ENCODE results near the gene NKAIN4. TPM values are rescaled to one million over a fixed set of nuclear protein-coding genes. Genes with fewer than 3 reads are reported as not detected.

The NKAIN4 gene
- total and polyA plus RNA-seq, 7 experiments from 2014 or later, result not detected

GRCh38 chr20:63234693-63235398 is 19.4 kb downstream of the NKAIN4 start:
- POLR2A ChIA-PET, result no interaction called here
- peaks cover 17 to 31% (median 25%) of the 10 kb centered on the region in 5 donors for H3K27me3 Mint-ChIP-seq
- DNase-seq (peak in 4 of 9 donors; percentile 18 to 37 (median 32)), ATAC-seq (no peak)
- H3K27me3 ChIP-seq (ENCODE audit: control insufficient read depth in 2 of 2, insufficient read depth in 2 of 2, low read length in 2 of 2), result no peaks in the 10 kb centered on the region
- no peaks in the 10 kb centered on the region for H3K36me3 ChIP-seq (ENCODE audit: control insufficient read depth in 2 of 3, insufficient read depth in 3 of 3, low read length in 3 of 3)
- peak overlapping the region in 4 of 9 donors; percentile 28 to 79 (median 66) for H3K27ac Mint-ChIP-seq
- H3K4me1 ChIP-seq (ENCODE audit: control insufficient read depth in 2 of 2, insufficient read depth in 2 of 2, low read length in 2 of 2), result peaks cover 0 to 4% of the 10 kb centered on the region in 2 donors
- no peaks in the 10 kb centered on the region for H3K36me3 Mint-ChIP-seq
- no peak overlapping the region for H3K27ac ChIP-seq (ENCODE audit: low read depth, low read length)
- peaks cover 0 to 13% (median 5%) of the 10 kb centered on the region in 7 donors for H3K4me1 Mint-ChIP-seq
- H3K4me3 Mint-ChIP-seq, result peak overlapping the region in 4 of 10 donors; percentile 38 to 71 (median 56)
- CTCF ChIA-PET, result interaction anchor here (3.8 kb wide), 1 partner anchor 11 kb away, joined by 31 read pairs; no protein-coding TSS in a partner anchor
- H3K9me3 ChIP-seq (ENCODE audit: control insufficient read depth in 2 of 3, low read length in 3 of 3), result no peaks in the 10 kb centered on the region
- H3K4me3 ChIP-seq (ENCODE audit: low read length), result no peak overlapping the region
- intact Hi-C loops (cut with micrococcal nuclease), result no loop called here
- no peaks in the 10 kb centered on the region for H3K9me3 Mint-ChIP-seq

DNA sequence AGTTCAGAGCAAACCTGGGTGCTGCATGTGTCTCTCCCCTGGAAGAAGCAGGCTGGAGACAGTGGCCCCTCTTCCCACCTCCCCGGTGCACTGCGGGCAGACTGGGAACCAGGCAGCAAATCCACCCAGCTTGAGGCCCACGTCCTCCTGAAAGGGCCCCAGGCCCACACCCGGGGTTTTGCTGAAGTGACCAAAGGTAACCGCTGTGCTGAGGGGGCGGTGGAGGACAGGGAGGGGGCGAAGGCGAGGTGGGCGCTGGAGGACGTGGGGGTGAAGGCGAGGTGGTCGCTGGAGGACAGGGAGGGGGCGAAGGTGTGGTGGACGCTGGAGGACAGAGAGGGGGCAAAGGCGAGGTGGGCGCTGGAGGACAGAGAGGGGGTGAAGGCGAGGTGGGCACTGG is 20.3 kb downstream of the NKAIN4 start:
- POLR2A ChIA-PET, result no interaction called here
- Histone ChIP-seq H3K9me3 (ENCODE audit: control insufficient read depth in 2 of 3, low read length in 3 of 3) (no peaks in the 10 kb centered on the region), H3K27ac (ENCODE audit: low read depth, low read length) (no peak overlapping the region), H3K4me1 (ENCODE audit: control insufficient read depth in 2 of 2, insufficient read depth in 2 of 2, low read length in 2 of 2) (peaks cover 0 to 4% of the 10 kb centered on the region in 2 donors), H3K4me3 (ENCODE audit: low read length) (no peak overlapping the region), H3K36me3 (ENCODE audit: control insufficient read depth in 2 of 3, insufficient read depth in 3 of 3, low read length in 3 of 3) (no peaks in the 10 kb centered on the region), H3K27me3 (ENCODE audit: control insufficient read depth in 2 of 2, insufficient read depth in 2 of 2, low read length in 2 of 2) (no peaks in the 10 kb centered on the region)
- DNase-seq, result no peak
- Mint-ChIP-seq H3K4me3 (no peak overlapping the region), H3K27me3 (peaks cover 25 to 40% (median 35%) of the 10 kb centered on the region in 5 donors), H3K4me1 (peaks cover 0 to 13% (median 5%) of the 10 kb centered on the region in 7 donors), H3K9me3 (no peaks in the 10 kb centered on the region), H3K27ac (no peak overlapping the region), H3K36me3 (no peaks in the 10 kb centered on the region)
- CTCF ChIA-PET, result interaction anchor here (3.8 kb wide), 1 partner anchor 10 kb away, joined by 31 read pairs; no protein-coding TSS in a partner anchor
- intact Hi-C loops (cut with micrococcal nuclease), result no loop called here
- ATAC-seq, result no peak

DNA sequence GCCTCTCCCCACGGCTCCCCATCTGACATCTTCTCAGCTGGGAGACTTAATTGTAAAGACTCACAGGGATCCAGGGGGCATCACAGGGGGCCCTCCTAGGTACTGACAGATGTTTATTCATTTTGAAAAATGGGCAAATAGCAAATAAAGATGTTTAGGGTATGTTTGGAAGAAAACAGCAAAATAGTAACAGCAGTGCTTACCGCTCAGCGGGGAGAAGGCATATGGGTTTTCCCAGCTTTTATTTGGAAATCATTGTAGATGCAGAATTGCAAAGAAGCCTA is 21.3 kb downstream of the NKAIN4 start:
- Mint-ChIP-seq H3K4me1 (peaks cover 0 to 13% (median 5%) of the 10 kb centered on the region in 7 donors), H3K27me3 (peaks cover 25 to 41% (median 39%) of the 10 kb centered on the region in 5 donors), H3K4me3 (no peak overlapping the region), H3K9me3 (no peaks in the 10 kb centered on the region), H3K27ac (no peak overlapping the region), H3K36me3 (no peaks in the 10 kb centered on the region)
- ChIA-PET CTCF (interaction anchor here (3.8 kb wide), 1 partner anchor 9 kb away, joined by 31 read pairs; no protein-coding TSS in a partner anchor), POLR2A (no interaction called here)
- no peaks in the 10 kb centered on the region for H3K36me3 ChIP-seq (ENCODE audit: control insufficient read depth in 2 of 3, insufficient read depth in 3 of 3, low read length in 3 of 3)
- H3K4me1 ChIP-seq (ENCODE audit: control insufficient read depth in 2 of 2, insufficient read depth in 2 of 2, low read length in 2 of 2), result peaks cover 0 to 4% of the 10 kb centered on the region in 2 donors
- no peak for ATAC-seq
- H3K4me3 ChIP-seq (ENCODE audit: low read length), result no peak overlapping the region
- no peaks in the 10 kb centered on the region for H3K27me3 ChIP-seq (ENCODE audit: control insufficient read depth in 2 of 2, insufficient read depth in 2 of 2, low read length in 2 of 2)
- no peaks in the 10 kb centered on the region for H3K9me3 ChIP-seq (ENCODE audit: control insufficient read depth in 2 of 3, low read length in 3 of 3)
- intact Hi-C loops (cut with micrococcal nuclease), result no loop called here
- H3K27ac ChIP-seq (ENCODE audit: low read depth, low read length), result no peak overlapping the region
- no peak for DNase-seq

- H3K36me3 ChIP-seq (ENCODE audit: control insufficient read depth in 2 of 3, insufficient read depth in 3 of 3, low read length in 3 of 3), result no peaks in the 10 kb centered on the region
- no peaks in the 10 kb centered on the region for H3K27me3 ChIP-seq (ENCODE audit: control insufficient read depth in 2 of 2, insufficient read depth in 2 of 2, low read length in 2 of 2)
- H3K9me3 Mint-ChIP-seq, result no peaks in the 10 kb centered on the region
- DNase-seq (no peak), ATAC-seq (no peak)
- peaks cover 25 to 41% (median 40%) of the 10 kb centered on the region in 5 donors for H3K27me3 Mint-ChIP-seq
- H3K9me3 ChIP-seq (ENCODE audit: control insufficient read depth in 2 of 3, low read length in 3 of 3), result no peaks in the 10 kb centered on the region
- no peak overlapping the region for H3K4me3 ChIP-seq (ENCODE audit: low read length)
- H3K4me3 Mint-ChIP-seq, result no peak overlapping the region
- H3K4me1 ChIP-seq (ENCODE audit: control insufficient read depth in 2 of 2, insufficient read depth in 2 of 2, low read length in 2 of 2), result peaks cover 0 to 4% of the 10 kb centered on the region in 2 donors
- ChIA-PET POLR2A (no interaction called here), CTCF (interaction anchor here (3.8 kb wide), 1 partner anchor 9 kb away, joined by 31 read pairs; no protein-coding TSS in a partner anchor)
- no peak overlapping the region for H3K27ac ChIP-seq (ENCODE audit: low read depth, low read length)
- no peaks in the 10 kb centered on the region for H3K36me3 Mint-ChIP-seq
- intact Hi-C loops (cut with micrococcal nuclease), result no loop called here
- H3K27ac Mint-ChIP-seq, result no peak overlapping the region
- peaks cover 0 to 13% (median 5%) of the 10 kb centered on the region in 7 donors for H3K4me1 Mint-ChIP-seq
These were observed 21.8 kb downstream of the NKAIN4 start for GRCh38 chr20:63232235-63233060.

GRCh38 chr20:63230800-63231268 is 23.4 kb downstream of the NKAIN4 start:
- Histone ChIP-seq H3K4me3 (ENCODE audit: low read length) (no peak overlapping the region), H3K9me3 (ENCODE audit: control insufficient read depth in 2 of 3, low read length in 3 of 3) (no peaks in the 10 kb centered on the region), H3K4me1 (ENCODE audit: control insufficient read depth in 2 of 2, insufficient read depth in 2 of 2, low read length in 2 of 2) (peaks cover 0 to 4% of the 10 kb centered on the region in 2 donors), H3K36me3 (ENCODE audit: control insufficient read depth in 2 of 3, insufficient read depth in 3 of 3, low read length in 3 of 3) (no peaks in the 10 kb centered on the region), H3K27me3 (ENCODE audit: control insufficient read depth in 2 of 2, insufficient read depth in 2 of 2, low read length in 2 of 2) (no peaks in the 10 kb centered on the region), H3K27ac (ENCODE audit: low read depth, low read length) (no peak overlapping the region)
- H3K27ac Mint-ChIP-seq, result peak overlapping the region in 2 of 9 donors; percentile 6 to 42
- ChIA-PET POLR2A (no interaction called here), CTCF (interaction anchor here (0.7 kb wide), 1 partner anchor 358 kb away, joined by 3 read pairs; no protein-coding TSS in a partner anchor)
- ATAC-seq (peak; percentile 27), DNase-seq (no peak)
- H3K9me3 Mint-ChIP-seq, result no peaks in the 10 kb centered on the region
- peaks cover 25 to 44% (median 40%) of the 10 kb centered on the region in 5 donors for H3K27me3 Mint-ChIP-seq
- H3K4me3 Mint-ChIP-seq, result no peak overlapping the region
- no peaks in the 10 kb centered on the region for H3K36me3 Mint-ChIP-seq
- H3K4me1 Mint-ChIP-seq, result peaks cover 0 to 13% (median 5%) of the 10 kb centered on the region in 7 donors
- intact Hi-C loops (cut with micrococcal nuclease), result no loop called here

DNA sequence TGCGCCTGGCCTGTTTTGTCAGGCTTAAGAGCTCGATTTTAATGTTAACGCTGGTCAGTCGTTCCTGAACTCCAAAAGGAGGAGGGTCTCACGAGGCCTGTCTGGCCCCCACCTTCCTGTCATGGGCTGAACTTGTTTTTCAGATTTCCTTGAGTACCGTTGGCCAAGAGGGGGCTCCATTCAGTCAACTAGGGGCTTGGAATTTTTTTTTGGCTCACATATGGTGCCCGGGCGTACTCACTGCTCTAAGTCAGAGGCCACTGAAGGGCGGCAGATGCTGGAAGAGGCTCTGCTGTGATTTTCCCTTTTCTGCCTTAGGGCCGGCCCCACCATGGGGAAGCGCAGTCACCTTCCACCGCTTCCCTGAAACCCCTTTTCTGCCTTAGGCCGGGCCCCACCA is 25.5 kb downstream of the NKAIN4 start:
- POLR2A ChIA-PET, result no interaction called here
- no peaks in the 10 kb centered on the region for H3K4me1 ChIP-seq (ENCODE audit: control insufficient read depth in 2 of 2, insufficient read depth in 2 of 2, low read length in 2 of 2)
- CTCF ChIA-PET, result no interaction called here

More for the DNA sequence above, 25.5 kb downstream of the NKAIN4 start:
- no peak overlapping the region for H3K4me3 ChIP-seq (ENCODE audit: low read length)
- DNase-seq (no peak), ATAC-seq (no peak)
- no peaks in the 10 kb centered on the region for H3K27me3 ChIP-seq (ENCODE audit: control insufficient read depth in 2 of 2, insufficient read depth in 2 of 2, low read length in 2 of 2)
- H3K27ac ChIP-seq (ENCODE audit: low read depth, low read length), result no peak overlapping the region
- peaks cover 0 to 4% (median 0%) of the 10 kb centered on the region in 7 donors for H3K4me1 Mint-ChIP-seq
- H3K4me3 Mint-ChIP-seq, result no peak overlapping the region
- H3K9me3 ChIP-seq (ENCODE audit: control insufficient read depth in 2 of 3, low read length in 3 of 3), result no peaks in the 10 kb centered on the region
- peaks cover 25 to 44% (median 39%) of the 10 kb centered on the region in 5 donors for H3K27me3 Mint-ChIP-seq
- intact Hi-C loops (cut with micrococcal nuclease), result no loop called here
- H3K36me3 Mint-ChIP-seq, result no peaks in the 10 kb centered on the region
- no peak overlapping the region for H3K27ac Mint-ChIP-seq
- H3K36me3 ChIP-seq (ENCODE audit: control insufficient read depth in 2 of 3, insufficient read depth in 3 of 3, low read length in 3 of 3), result no peaks in the 10 kb centered on the region
- H3K9me3 Mint-ChIP-seq, result no peaks in the 10 kb centered on the region
